K562 treated with DMSO at 1 percent for 12 hours (cell line): ENCODE measurements around the gene NCCRP1. TPM values are rescaled to one million over a fixed set of nuclear protein-coding genes. Genes with fewer than 3 reads are reported as not detected.

Experiments
- total RNA-seq: library from RNA; unstranded; fragments of 300-600 nt; gene quantifications from 2 replicates; pipeline ENCODE4 v1.2.3, GENCODE V29; 2022; ENCODE audit not compliant: insufficient read depth

The NCCRP1 gene, protein sequence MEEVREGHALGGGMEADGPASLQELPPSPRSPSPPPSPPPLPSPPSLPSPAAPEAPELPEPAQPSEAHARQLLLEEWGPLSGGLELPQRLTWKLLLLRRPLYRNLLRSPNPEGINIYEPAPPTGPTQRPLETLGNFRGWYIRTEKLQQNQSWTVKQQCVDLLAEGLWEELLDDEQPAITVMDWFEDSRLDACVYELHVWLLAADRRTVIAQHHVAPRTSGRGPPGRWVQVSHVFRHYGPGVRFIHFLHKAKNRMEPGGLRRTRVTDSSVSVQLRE
- total RNA-seq, result not detected in 2 replicates

DNA sequence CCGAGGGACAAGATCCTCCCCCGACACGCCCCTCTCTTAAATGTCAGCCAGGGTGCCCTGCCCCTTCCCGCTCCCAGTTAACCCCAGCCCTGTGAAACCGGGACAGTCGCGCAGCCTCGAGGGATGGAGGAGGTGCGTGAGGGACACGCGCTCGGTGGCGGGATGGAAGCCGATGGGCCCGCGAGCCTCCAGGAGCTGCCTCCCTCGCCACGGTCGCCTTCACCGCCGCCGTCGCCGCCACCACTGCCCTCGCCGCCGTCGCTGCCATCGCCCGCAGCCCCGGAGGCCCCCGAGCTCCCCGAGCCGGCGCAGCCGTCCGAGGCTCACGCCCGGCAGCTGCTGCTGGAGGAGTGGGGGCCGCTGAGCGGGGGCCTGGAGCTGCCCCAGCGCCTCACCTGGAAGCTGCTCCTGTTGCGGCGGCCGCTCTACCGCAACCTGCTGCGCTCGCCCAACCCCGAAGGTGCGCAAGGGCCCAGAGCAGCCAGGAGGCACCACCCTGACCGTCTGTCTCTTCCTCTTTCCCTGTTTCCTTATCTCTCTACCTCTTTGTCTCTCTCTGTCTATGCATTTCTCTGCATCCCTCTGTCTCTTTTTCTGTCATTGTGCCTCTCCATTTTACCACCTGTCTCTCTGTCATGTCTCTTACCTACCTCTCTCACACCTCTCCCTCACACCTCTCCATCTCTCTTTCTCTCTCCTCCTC, at the start of gene NCCRP1:
NCCRP1 (plus strand) TSS at position 105 of the 703 bp plus-strand sequence; CDS start at position 124, 19 bp downstream.

DNA sequence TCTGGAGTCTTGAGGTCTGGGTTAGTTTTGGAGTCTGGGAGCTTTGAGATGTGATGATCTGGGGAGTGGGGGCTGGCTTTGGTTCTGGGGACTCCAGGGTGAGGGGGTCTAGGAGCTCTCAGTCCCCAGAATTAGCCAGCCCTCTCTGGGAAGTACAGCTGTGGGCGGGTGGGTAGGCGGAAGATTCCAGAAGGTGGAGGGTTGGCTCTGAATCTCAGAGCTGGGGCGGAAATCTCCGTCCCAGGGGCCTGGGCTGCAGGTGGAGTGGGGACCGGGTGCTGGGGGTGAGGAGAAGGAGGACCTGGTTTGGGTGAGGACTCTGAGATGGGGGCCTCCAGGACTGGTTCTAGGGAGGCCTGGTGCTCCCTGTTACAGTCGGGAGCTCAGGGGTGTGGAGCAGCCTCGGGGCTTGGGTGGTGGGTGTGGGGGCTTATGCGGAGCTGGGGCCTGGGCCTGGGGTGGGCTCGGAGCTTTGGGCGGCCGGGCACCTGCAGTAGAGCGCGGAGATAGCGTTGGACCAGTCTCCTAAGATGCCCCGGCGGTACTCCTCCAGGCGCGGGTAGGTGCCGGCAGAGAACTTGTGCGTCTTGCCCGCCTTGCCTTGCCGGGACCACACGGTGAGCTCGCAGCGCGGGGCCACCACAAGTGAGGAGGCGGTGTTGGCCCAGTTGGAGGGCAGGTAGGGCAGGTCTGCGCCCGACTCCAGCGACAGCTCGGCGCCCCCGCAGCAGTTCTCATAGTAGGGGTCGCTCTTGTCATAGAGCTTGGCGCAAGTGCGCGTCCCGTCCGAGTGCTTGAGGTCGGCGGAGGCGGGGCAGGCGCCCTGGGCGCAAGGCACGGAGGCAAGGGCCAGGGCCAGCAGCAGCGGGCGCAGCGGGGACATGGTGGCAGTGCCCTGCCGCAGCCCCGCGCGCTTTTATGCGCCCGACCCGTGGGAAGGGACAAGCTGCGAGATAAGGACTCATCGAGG, 6.9 kb downstream of the NCCRP1 start, which contains the start of gene SYCN:
SYCN (minus strand) TSS at position 892 of the 970 bp plus-strand sequence; CDS start at position 883, 9 bp downstream.

DNA sequence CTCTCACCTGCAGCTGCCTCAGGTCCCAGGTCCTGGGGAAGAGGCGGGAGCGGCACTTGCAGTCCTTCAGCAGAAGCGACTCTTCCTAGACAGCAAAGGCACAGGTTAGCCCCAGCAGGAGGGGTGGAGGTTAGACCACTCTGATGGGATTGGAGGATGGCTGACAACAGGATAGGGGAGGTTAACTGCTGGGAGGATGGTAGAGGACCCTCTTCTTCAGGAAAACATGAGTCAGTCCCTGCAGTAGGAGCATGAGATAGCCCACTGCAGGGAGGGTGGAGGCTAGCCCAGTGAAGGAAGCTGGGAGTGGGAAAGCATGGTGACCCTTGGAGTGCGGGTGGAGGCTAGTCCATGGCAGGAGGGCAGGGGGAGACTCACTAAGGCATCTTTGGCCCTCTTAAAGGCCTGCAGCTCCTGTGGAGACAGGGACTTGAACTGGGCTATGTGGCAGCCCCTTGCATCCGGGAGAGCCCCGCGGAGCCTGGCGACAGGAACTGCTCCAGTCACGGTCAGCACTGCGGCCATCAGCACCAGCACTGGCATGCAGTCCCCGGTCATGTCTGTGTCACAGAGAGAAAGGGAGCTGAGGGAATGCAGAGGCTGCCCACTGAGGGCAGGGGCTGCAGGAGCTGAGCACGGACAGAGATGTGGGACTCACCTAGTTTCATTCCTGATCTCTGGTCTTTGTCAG, 47.8 kb downstream of the NCCRP1 start, which contains the start of gene IFNL3:
IFNL3 (minus strand) TSS at position 597 of the 691 bp plus-strand sequence; CDS start at position 558, 39 bp downstream.

DNA sequence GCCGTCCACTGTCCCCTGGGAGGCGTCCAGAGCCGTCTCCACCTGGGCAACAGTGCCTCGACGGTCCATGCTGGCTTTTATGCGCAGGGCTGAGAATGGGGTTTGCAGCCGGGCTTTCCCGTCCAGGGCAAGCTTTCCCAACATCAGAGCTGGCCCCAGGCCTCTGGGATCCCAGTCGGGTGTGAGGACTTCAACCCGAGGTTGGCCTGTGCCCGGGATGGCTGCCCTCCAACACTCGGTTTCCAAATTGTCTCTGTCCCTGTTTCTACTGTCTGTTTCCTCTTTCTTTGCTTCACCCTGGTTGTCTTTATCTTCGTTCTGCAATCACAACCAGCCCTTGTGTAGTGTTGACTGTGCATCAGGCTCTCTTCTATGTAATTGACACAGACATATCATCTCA, 52.0 kb downstream of the NCCRP1 start, which contains the start of gene IFNL4:
IFNL4 (minus strand) TSS at position 51 of the 400 bp plus-strand sequence.

Other genes with a start within 250 kb of the NCCRP1 start
- gene FBXO17, start 221.2 kb upstream of the NCCRP1 start, total RNA-seq, result 22.5 and 27.5 TPM in 2 replicates
- gene FBXO27, start 164.4 kb upstream of the NCCRP1 start, total RNA-seq, result 5.7 and 12.4 TPM in 2 replicates
- gene ACP7, start 112.6 kb upstream of the NCCRP1 start, total RNA-seq, result not detected in 2 replicates
- gene PAK4, start 71.2 kb upstream of the NCCRP1 start, total RNA-seq, result 23.3 and 38.4 TPM in 2 replicates
- gene SYCN, start 7.3 kb downstream of the NCCRP1 start, total RNA-seq, result not detected in 2 replicates
- gene IFNL3, start 48.0 kb downstream of the NCCRP1 start, total RNA-seq, result not detected in 2 replicates
- not detected in 2 replicates for gene IFNL4, start 51.9 kb downstream of the NCCRP1 start, total RNA-seq
- not detected in 2 replicates for gene IFNL2, start 71.4 kb downstream of the NCCRP1 start, total RNA-seq
- not detected in 2 replicates for gene IFNL1, start 99.4 kb downstream of the NCCRP1 start, total RNA-seq
- gene LRFN1, start 123.9 kb downstream of the NCCRP1 start, total RNA-seq, result 6.5 and 7.8 TPM in 2 replicates
- 80.2 and 106 TPM in 2 replicates for gene GMFG, start 139.1 kb downstream of the NCCRP1 start, total RNA-seq
- gene SAMD4B, start 145.5 kb downstream of the NCCRP1 start, total RNA-seq, result 65.8 and 145 TPM in 2 replicates
- 36.9 and 49.1 TPM in 2 replicates for gene PAF1, start 194.1 kb downstream of the NCCRP1 start, total RNA-seq
- gene MED29, start 194.4 kb downstream of the NCCRP1 start, total RNA-seq, result 19.4 and 29.2 TPM in 2 replicates
- 14.9 and 25.6 TPM in 2 replicates for gene ZFP36, start 209.9 kb downstream of the NCCRP1 start, total RNA-seq
- gene PLEKHG2, start 215.7 kb downstream of the NCCRP1 start, total RNA-seq, result 3.2 and 10.9 TPM in 2 replicates
- gene RPS16, start 239.0 kb downstream of the NCCRP1 start, total RNA-seq, result 8,803 and 14,511 TPM in 2 replicates
- gene SUPT5H, start 248.6 kb downstream of the NCCRP1 start, total RNA-seq, result 87.3 and 120 TPM in 2 replicates